Measurements from ENCODE around the gene RFLNA.

DNA sequence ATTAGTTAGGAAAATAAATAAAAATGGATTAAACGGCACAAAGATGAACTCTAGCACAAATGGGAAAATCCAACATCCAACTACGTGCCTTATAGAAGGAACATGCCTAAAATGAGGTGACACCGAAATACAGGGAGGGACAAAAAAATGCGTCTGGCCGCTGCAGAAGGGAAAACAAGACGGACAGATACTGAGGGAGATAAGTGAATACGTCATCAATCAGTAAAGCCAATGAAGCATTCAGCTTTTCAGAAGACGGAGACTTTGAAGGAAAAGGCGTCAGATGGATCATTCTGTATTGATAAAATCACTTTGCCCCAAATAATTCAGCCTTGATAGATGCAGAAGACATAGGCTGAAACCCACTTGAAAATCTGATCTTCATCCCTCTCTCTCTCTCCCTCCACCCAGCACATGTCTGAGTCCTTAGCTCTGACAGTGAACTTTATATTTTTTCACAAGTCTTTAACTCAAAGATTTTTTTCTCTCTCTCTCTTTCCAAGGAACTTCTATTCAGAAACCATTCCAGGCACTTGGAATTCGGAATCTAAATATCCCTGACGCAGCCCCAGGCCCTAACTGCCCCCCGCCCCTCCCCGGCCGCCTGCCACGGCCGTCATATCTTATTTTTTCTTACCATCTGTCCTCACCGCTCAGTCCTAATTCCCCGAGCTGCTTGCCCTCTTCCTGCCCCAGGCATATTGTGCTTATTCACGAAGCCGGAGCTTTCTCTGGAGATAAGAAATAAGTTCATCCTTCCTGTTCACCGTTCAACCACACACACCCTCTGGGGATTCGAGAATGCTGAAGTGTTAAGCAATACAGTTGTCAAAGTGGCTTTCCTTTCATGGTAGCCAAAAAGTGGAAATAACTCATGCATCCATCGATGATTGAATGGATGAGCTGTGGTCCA lies 35.5 kb upstream of the RFLNA start:
- TF ChIP-seq, protein P1, sequence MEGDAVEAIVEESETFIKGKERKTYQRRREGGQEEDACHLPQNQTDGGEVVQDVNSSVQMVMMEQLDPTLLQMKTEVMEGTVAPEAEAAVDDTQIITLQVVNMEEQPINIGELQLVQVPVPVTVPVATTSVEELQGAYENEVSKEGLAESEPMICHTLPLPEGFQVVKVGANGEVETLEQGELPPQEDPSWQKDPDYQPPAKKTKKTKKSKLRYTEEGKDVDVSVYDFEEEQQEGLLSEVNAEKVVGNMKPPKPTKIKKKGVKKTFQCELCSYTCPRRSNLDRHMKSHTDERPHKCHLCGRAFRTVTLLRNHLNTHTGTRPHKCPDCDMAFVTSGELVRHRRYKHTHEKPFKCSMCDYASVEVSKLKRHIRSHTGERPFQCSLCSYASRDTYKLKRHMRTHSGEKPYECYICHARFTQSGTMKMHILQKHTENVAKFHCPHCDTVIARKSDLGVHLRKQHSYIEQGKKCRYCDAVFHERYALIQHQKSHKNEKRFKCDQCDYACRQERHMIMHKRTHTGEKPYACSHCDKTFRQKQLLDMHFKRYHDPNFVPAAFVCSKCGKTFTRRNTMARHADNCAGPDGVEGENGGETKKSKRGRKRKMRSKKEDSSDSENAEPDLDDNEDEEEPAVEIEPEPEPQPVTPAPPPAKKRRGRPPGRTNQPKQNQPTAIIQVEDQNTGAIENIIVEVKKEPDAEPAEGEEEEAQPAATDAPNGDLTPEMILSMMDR (conservative IDR thresholded peaks at IDR 0.05; ENCODE audit: low read length) = no peak
- TF ChIP-seq EZH2phosphoT487 (IDR thresholded peaks at IDR 0.05; ENCODE audit: borderline replicate concordance, low read depth, low read length) = no peak
